Type B pancreatic cell (in vitro differentiated cells): Measurements from ENCODE around the gene OR2A14. TPM values are rescaled to one million over a fixed set of nuclear protein-coding genes. Genes with fewer than 3 reads are reported as not detected.

Experiments used
- DNase-seq: peaks from one replicate; pipeline ENCODE4 v3.0.0; 2021; ENCODE audit warnings: mixed read lengths; ENCODE audit not compliant: unreplicated experiment; ENCODE audit errors: extremely low spot score
- H3K27ac Mint-ChIP-seq: 2 replicates; pipeline ENCODE4 v1.8.0; 2021; ENCODE audit warnings: mild to moderate bottlenecking, mixed read lengths
- H3K27me3 Mint-ChIP-seq: 2 replicates; pipeline ENCODE4 v1.8.0; 2021; ENCODE audit warnings: mixed read lengths
- H3K36me3 Mint-ChIP-seq: 2 replicates; pipeline ENCODE4 v1.8.0; 2021; ENCODE audit warnings: mixed read lengths
- H3K4me1 Mint-ChIP-seq: one replicate; pipeline ENCODE4 v1.8.0; 2021; ENCODE audit warnings: mixed read lengths; ENCODE audit not compliant: unreplicated experiment
- H3K4me3 Mint-ChIP-seq: 2 replicates; pipeline ENCODE4 v1.8.0; 2021; ENCODE audit warnings: mild to moderate bottlenecking, mixed read lengths
- H3K9me3 Mint-ChIP-seq: 2 replicates; pipeline ENCODE4 v1.8.0; 2021; ENCODE audit warnings: mixed read lengths
- total RNA-seq: library from RNA; stranded (reverse); gene quantifications from 2 replicates; pipeline ENCODE4 v1.2.1, GENCODE V29; 2021; ENCODE audit warnings: low replicate concordance
- TF ChIP-seq, protein P1 (sequence below): fragments of 200-600 bp; sonication (generic); conservative IDR thresholded peaks from 2 replicates; pipeline ENCODE4 v1.5.0; 2021; ENCODE audit warnings: antibody characterized with exemption, mild to moderate bottlenecking

OR2A14 gene
- total RNA-seq, 1 donor from 2014 or later: not detected

DNA sequence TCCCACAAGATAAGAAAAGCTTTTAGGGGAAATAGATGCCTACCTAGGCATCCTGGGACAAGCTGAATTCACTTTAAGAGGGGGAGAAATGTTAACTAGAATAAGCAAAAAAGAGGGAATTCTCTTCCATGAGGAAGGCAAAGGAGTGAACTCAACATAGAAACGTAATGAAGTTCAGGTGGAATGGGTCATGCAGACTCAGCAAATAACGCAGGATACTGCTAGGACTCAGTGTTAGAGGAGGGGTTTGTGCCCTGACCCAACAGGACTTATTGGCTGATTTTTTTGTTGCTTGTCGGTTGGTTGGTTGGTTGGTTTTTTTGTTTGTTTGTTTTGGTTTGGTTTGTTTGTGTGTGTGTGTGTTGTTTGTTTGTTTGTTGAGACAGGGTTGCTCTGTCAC, 9.3 kb downstream of the OR2A14 start:
- Mint-ChIP-seq H3K36me3 (no peaks in the 10 kb centered on the region), H3K27ac (no peak overlapping the region), H3K27me3 (peaks cover 3% of the 10 kb centered on the region), H3K9me3 (no peaks in the 10 kb centered on the region), H3K4me3 (no peak overlapping the region), H3K4me1 (no peaks in the 10 kb centered on the region)
- TF ChIP-seq, protein P1, sequence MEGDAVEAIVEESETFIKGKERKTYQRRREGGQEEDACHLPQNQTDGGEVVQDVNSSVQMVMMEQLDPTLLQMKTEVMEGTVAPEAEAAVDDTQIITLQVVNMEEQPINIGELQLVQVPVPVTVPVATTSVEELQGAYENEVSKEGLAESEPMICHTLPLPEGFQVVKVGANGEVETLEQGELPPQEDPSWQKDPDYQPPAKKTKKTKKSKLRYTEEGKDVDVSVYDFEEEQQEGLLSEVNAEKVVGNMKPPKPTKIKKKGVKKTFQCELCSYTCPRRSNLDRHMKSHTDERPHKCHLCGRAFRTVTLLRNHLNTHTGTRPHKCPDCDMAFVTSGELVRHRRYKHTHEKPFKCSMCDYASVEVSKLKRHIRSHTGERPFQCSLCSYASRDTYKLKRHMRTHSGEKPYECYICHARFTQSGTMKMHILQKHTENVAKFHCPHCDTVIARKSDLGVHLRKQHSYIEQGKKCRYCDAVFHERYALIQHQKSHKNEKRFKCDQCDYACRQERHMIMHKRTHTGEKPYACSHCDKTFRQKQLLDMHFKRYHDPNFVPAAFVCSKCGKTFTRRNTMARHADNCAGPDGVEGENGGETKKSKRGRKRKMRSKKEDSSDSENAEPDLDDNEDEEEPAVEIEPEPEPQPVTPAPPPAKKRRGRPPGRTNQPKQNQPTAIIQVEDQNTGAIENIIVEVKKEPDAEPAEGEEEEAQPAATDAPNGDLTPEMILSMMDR: no peak
- no peak for DNase-seq

DNA sequence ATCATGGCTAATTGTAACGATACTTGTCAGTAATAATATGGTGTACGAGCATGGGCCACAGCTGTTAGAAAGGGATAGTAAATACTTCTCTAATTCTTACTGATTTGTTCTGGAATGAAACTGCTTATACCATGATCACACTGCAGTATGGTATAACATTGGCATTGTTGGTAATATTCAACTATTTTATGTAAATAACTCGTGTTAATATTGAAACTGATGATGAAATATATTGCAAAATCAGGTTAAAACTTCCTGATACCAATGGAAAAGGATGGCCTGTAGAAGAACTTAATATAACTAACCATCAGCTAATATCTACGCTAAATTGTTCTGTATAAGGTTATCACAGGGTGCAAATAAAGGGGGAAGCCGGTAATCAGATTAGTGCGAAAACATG, 10.3 kb downstream of the OR2A14 start:
- Mint-ChIP-seq H3K4me1 (no peaks in the 10 kb centered on the region), H3K27me3 (no peaks in the 10 kb centered on the region), H3K4me3 (no peak overlapping the region), H3K36me3 (no peaks in the 10 kb centered on the region), H3K27ac (no peak overlapping the region), H3K9me3 (no peaks in the 10 kb centered on the region)
- no peak for DNase-seq
- TF ChIP-seq, protein P1: no peak

DNA sequence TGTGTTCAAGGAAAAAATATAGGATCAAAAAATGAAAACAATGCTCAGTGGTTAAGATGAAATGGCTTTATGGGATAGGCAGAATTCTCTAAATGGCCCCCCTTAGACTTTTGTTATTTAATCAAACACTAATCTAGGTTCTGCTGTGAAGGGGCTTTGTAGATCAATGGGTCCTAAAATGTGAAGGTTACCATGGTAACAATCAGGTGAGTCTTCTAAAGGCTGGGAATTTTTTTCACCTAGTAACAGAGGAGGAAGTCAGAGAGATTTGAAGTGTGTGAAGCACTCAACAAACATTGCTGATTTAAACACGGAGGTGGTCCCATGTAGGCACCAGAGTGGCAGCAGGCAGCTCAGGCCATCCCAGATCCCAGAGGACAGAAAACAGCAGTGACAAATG, 11.1 kb downstream of the OR2A14 start:
- Mint-ChIP-seq H3K4me3 (no peak overlapping the region), H3K36me3 (no peaks in the 10 kb centered on the region), H3K9me3 (no peaks in the 10 kb centered on the region), H3K27ac (no peak overlapping the region), H3K27me3 (no peaks in the 10 kb centered on the region), H3K4me1 (no peaks in the 10 kb centered on the region)
- no peak for DNase-seq
- TF ChIP-seq, protein P1: no peak

DNA sequence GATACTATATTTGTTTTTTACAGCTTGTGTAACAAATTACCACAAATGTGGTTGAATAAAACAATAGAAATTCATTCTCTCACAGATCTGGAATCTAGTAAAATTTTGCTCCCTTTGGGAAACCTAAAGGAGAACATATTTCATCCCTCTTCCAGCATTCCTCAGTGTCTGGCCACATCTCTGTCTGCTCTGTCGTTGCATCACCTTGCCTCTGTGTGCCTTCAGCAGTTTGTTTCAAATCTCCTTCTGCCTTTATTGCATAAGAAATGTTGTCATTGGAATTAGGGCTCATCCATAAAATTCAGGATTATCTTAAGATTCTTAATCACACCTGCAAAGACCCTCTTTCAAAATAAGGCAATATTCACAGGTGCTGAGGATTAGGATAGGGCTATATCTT, 14.5 kb downstream of the OR2A14 start:
- no peaks in the 10 kb centered on the region for H3K27me3 Mint-ChIP-seq
- no peaks in the 10 kb centered on the region for H3K9me3 Mint-ChIP-seq
- no peak overlapping the region for H3K4me3 Mint-ChIP-seq

DNA sequence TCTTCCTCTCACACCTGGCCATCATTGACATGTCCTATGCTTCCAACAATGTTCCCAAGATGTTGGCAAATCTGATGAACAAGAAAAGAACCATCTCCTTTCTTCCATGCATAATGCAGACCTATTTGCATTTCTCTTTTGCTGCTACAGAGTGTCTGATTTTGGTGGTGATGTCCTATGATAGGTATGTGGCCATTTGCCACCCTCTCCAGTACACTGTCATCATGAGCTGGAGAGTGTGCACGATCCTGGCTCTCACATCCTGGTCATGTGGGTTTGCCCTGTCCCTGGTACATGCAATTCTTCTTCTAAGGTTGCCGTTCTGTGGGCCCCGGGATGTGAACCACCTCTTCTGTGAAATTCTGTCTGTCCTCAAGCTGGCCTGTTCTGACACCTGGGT, 19.2 kb downstream of the OR2A14 start:
- H3K4me1 Mint-ChIP-seq: no peaks in the 10 kb centered on the region
- no peaks in the 10 kb centered on the region for H3K36me3 Mint-ChIP-seq
- no peak for DNase-seq
- TF ChIP-seq, protein P1: no peak
- no peaks in the 10 kb centered on the region for H3K27me3 Mint-ChIP-seq
- H3K27ac Mint-ChIP-seq: no peak overlapping the region
- H3K9me3 Mint-ChIP-seq: no peaks in the 10 kb centered on the region
- no peak overlapping the region for H3K4me3 Mint-ChIP-seq

More for the DNA sequence above, 14.5 kb downstream of the OR2A14 start:
- no peak for DNase-seq
- TF ChIP-seq, protein P1: no peak
- Mint-ChIP-seq H3K27ac (no peak overlapping the region), H3K36me3 (no peaks in the 10 kb centered on the region), H3K4me1 (no peaks in the 10 kb centered on the region)

DNA sequence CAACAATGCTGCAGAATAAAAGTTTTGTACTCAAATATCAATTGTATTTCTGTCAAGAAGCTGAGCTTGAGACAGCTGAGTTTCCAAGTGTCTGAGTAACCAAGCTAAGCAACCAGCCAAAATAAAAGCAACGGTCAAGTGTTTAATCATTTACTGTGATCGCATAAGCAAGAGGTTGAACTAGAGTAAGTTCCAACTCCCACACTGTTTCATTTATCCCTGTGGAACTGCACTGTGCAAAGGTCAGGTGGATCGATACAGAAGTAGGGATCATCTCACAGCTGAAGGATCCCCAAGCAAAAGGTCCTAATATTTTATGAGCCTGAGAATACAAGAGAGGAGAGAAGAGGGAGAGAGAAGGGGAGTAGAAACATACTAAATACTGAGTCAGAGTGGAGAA, 21.4 kb downstream of the OR2A14 start:
- Mint-ChIP-seq H3K36me3 (no peaks in the 10 kb centered on the region), H3K4me3 (no peak overlapping the region), H3K9me3 (peaks cover 11% of the 10 kb centered on the region), H3K4me1 (no peaks in the 10 kb centered on the region), H3K27ac (no peak overlapping the region), H3K27me3 (no peaks in the 10 kb centered on the region)
- DNase-seq: no peak
- TF ChIP-seq, protein P1: no peak
